Measurements from ENCODE around the gene ZNF775.
"Not testable (repeated sequence)": the region's sequence is repeated elsewhere in the genome, so short reads cannot be mapped to it uniquely, and the experiment has no call there.

The ZNF775 gene

DNA sequence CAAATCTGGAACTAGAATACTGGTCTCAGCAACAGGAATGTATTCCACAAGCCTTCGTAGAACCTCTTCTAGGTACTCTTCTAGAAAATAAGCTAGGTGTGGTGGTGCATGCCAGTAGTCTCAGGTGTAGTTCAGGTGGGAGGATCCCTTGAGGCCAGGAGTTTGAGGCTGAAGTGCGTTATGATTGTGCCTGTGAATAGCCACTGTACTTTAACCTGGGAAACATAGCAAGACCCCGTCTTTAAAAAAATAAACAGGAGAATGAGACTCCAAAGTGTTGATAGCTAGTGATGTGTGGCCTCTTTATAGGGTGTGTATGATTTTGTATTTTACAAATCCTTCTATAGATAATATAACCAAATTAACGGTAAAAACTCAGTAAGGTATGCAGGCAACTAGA is 1.5 kb upstream of the ZNF775 start:
- TF ChIP-seq POLR2A (IDR thresholded peaks at IDR 0.05; ENCODE audit: low read length) = no peak
- no peak for TF ChIP-seq GATA1 (IDR thresholded peaks at IDR 0.05; ENCODE audit: low read depth, low read length)

DNA sequence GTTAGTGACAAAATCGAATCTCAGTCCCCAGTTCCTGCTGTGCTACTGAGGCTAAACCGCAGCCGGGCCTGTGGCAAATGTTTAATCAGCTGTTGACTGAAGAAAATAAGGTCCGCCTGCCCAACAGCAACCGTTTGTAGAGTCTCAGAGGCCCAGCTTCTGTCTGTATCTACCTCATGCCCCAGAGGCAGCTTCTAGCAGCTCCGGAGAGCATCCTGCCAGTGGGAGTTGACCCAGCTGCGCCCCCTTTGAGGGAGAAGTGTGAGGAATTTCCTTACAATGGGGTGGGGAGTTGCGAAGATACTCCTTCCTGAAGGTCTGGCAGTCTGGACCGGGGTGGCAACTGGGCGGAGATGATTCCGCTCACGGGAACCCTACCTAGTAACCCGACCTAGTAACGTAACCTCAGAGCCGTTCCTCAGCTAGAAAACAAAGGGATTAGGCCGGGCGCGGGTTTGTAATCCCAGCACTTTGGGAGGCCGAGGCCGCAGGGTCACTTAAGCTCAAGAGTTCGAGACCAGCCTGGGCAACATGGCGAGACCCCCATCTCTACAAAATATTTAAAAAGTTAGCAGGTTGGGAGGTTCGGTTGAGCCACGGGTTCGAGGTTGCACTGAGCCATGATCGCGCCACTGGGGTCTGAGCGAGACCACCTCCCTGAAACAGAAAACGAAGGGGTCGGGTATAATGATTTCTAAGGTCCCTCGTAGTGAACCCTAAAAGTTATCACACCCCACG is 846 bp upstream of the ZNF775 start:
- DNase-seq = peak; percentile 58 to 60
- TF ChIP-seq GATA1 (IDR thresholded peaks at IDR 0.05; ENCODE audit: low read depth, low read length) = no peak
- TF ChIP-seq POLR2A (IDR thresholded peaks at IDR 0.05; ENCODE audit: low read length) = no peak

More for the DNA sequence above, 1.5 kb upstream of the ZNF775 start:
- no peak for DNase-seq

- DNase-seq = peak; percentile 48 to 59
- TF ChIP-seq POLR2A (IDR thresholded peaks at IDR 0.05; ENCODE audit: low read length) (no peak), GATA1 (IDR thresholded peaks at IDR 0.05; ENCODE audit: low read depth, low read length) (no peak)
Observed at GRCh38 chr7:150379441-150380379, 580 bp downstream of the ZNF775 start.

DNA sequence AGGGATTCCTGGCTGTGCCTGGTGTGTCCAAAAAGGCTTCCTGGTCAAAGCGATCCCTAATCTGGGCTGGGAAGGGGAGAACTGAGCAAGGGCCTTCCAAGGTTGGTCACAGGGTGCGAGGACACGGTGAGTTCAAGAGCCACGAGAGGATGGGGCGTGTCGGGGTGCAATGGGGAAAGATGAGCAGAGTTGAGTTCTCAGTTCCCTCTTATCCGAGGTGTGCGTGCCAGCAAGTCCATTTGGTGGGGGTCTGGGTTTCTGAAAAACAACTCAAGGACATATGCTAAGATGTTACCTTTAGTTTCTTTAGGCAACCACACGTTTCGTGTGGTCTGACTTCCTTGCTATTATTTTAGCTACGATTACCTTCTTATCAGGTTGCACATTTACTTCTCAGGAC is 1.3 kb downstream of the ZNF775 start:
- no peak for DNase-seq
- no peak for TF ChIP-seq GATA1 (IDR thresholded peaks at IDR 0.05; ENCODE audit: low read depth, low read length)
- no peak for TF ChIP-seq POLR2A (IDR thresholded peaks at IDR 0.05; ENCODE audit: low read length)

- no peak for DNase-seq
- TF ChIP-seq GATA1 (IDR thresholded peaks at IDR 0.05; ENCODE audit: low read depth, low read length) = no peak
- no peak for TF ChIP-seq POLR2A (IDR thresholded peaks at IDR 0.05; ENCODE audit: low read length)
Observed at GRCh38 chr7:150381096-150381495, 2.0 kb downstream of the ZNF775 start.

DNA sequence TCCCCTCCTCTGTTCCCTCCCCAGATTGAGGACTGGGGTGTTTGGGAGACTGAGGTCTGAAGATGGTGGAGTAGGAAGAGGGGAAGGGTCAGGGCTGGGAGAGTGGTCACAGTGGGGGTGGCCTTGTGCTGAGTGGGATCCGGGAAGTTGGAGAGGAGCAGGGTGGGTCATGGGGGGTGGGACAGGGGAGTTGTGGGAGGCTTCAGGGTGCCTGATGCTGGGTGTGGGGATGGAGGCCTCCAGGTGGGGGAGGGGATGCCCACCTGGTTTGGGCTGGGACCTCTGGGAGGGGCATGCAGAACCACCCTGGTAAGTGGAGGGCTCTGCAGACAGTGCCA is 2.6 kb downstream of the ZNF775 start:
- TF ChIP-seq POLR2A (IDR thresholded peaks at IDR 0.05; ENCODE audit: low read length) (no peak), GATA1 (IDR thresholded peaks at IDR 0.05; ENCODE audit: low read depth, low read length) (no peak)

DNA sequence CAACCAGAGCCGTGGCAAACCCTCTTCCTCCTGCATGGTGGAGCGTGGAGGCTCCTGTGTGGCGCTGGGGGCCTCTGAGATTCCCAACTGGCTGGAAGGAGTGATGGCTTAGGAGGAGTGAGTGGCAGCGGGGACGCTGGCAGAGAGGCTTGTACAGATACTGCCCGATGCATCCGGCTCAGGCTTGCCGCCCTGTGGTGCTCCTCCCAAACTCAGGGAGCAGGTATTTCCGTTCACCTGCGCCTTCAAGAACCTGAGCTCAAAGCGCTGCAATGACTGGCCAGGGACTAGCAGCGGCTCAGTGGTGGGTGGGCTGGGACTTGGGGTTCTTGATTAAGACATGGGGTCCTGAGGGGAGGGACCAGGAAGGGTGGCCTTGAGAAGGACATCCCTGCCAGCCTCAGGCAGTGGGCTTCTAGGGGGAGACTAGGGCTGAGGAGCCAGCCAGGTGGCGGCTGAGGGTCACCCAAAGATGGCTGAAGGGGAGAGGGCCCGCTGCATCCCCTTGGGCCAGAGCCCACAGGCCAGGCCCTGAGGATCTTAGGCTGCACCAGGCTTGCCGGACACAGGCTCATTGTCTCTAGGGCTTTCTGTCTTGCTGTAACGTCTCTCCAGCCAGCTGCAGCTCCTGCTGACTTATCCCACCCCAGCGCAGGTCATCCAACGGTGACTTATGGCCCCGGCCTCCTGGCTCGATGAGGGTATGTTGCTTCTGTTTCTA is 3.2 kb downstream of the ZNF775 start:
- TF ChIP-seq POLR2A (IDR thresholded peaks at IDR 0.05; ENCODE audit: low read length) (no peak), GATA1 (IDR thresholded peaks at IDR 0.05; ENCODE audit: low read depth, low read length) (no peak)
- DNase-seq = no peak

More for the DNA sequence above, 2.6 kb downstream of the ZNF775 start:
- DNase-seq = no peak

DNA sequence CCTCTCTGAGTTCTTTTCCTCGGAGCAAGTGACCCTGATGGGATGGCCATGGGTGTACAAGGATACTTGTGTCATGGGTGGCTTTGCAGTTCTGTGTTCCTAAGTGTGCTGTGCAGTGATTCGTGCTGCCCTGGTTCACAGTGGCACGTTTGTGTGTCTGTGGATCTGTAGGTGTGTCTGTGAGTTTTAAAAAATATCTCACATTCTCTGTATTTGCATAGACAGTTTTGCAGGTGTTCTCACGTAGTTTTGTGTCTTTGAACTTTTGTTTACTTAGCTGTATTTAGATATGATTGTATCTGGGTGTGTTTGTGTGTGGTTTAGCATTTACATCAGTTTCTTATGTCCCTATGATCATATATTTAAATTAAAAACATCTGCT is 3.7 kb downstream of the ZNF775 start:
- TF ChIP-seq POLR2A (IDR thresholded peaks at IDR 0.05; ENCODE audit: low read length) (no peak), GATA1 (IDR thresholded peaks at IDR 0.05; ENCODE audit: low read depth, low read length) (no peak)
- DNase-seq = no peak

DNA sequence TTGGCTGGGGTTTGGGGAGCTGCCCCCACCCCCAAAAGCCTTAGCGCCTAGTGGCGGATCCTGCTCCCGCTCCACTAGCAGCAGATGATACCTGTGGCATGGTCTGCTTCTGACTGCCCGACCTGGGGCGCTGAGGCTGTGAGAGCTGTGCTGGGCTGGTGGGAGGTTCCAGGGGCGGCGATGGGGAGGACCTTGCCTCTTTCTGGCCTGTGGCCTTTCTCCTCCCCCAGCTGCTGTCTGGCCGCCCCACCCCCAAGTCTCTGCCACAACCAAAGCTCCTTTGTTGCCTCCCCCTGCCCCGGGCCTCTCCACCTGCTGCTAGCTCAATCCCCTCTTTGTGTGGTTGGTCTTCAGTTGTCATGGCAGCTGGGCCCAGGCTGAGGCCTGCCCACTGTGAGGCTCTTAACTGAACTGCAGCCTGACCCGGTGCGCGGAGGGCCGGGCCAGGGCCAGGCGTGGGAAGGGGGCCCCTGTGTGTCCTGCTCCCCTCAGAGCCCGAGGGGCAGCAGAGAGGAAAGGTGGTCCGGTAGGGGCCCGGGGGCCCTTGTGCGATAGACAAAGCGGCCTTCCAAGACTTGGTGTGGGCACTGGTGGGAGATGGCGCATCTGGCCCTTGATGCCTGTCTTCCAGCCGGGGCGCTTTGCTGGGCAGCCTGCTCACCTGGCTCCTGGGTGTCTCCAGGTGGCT is 4.7 kb downstream of the ZNF775 start:
- no peak for DNase-seq
- no peak for TF ChIP-seq POLR2A (IDR thresholded peaks at IDR 0.05; ENCODE audit: low read length)
- TF ChIP-seq GATA1 (IDR thresholded peaks at IDR 0.05; ENCODE audit: low read depth, low read length) = no peak

GRCh38 chr7:150384406-150385301 is 5.5 kb downstream of the ZNF775 start:
- DNase-seq = no peak
- TF ChIP-seq GATA1 (IDR thresholded peaks at IDR 0.05; ENCODE audit: low read depth, low read length) (no peak), POLR2A (IDR thresholded peaks at IDR 0.05; ENCODE audit: low read length) (no peak)

DNA sequence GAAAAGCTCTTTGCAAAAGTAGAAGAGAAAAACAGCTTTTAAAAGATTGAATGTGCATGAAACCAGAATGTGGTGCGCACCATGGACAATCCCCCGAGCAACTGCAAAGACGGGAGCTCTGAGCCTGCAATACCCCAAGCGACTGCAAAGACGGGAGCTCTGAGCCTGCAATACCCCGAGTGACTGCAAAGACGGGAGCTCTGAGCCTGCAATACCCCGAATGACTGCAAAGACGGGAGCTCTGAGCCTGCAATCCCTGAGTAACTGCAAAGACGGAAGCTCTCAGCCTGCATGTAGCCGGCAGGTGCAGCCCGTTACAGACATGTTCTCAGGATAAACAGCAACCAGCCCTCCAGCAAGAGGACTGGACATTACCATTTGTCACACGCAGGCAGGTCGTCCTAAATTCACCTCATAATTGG is 6.2 kb downstream of the ZNF775 start:
- no peak for DNase-seq
- TF ChIP-seq POLR2A (IDR thresholded peaks at IDR 0.05; ENCODE audit: low read length) = no peak
- no peak for TF ChIP-seq GATA1 (IDR thresholded peaks at IDR 0.05; ENCODE audit: low read depth, low read length)

- DNase-seq = not testable (repeated sequence)
Observed at GRCh38 chr7:150385884-150386283, 6.8 kb downstream of the ZNF775 start.

- TF ChIP-seq POLR2A (IDR thresholded peaks at IDR 0.05; ENCODE audit: low read length) (no peak), GATA1 (IDR thresholded peaks at IDR 0.05; ENCODE audit: low read depth, low read length) (no peak)
- DNase-seq = no peak
Observed at GRCh38 chr7:150388306-150388705, 9.2 kb downstream of the ZNF775 start.
